ACHN (cell line): ENCODE measurements around the gene SLC22A4.

Experiments
- DNase-seq: peaks from one replicate; pipeline ENCODE4 v3.0.0-alpha.2; 2015
- in situ Hi-C: cut with HindIII; loops from 2 replicates; pipeline ENCODE4 v1.10.0; 2017; ENCODE audit warnings: low sequenced_read_pairs, low pct_ligation_motif_present, low pct_unique_long_range_greater_than_20kb

The SLC22A4 gene

GRCh38 chr5:132383984-132384383 is 89.8 kb downstream of the SLC22A4 start:
- no peak for DNase-seq
- in situ Hi-C loops = loop anchor here (25.0 kb wide), 1 partner anchor 103 kb away; the partner anchor contains the start of gene IRF1

DNA sequence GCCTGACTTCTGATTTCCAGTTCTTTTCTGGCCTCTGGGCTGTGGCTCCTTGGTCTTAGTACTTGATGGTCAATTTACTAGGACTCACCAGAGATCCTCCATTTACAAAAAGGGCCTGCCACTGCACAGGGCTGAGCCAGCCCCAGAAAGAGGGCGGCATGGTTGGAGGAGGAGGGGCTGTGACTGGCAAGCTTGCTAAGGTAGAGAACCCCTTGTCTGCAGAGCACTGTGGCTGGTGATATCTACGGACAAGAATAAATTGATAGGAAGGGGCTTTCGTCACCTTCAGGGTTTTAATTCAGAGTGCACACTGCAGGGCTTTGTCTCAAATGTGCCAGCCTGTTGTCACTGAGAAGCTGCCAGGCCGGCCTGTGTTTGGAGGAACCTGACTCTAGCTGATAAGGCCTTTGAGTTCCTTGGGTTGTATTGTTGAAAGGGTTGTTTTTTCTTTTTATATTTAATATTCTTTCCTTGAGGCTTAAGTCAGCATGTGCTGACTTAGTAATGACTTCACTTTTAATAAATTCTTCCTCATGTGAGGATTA is 90.4 kb downstream of the SLC22A4 start:
- in situ Hi-C loops = loop anchor here (25.0 kb wide), 1 partner anchor 103 kb away; the partner anchor contains the start of gene IRF1
- DNase-seq = no peak

DNA sequence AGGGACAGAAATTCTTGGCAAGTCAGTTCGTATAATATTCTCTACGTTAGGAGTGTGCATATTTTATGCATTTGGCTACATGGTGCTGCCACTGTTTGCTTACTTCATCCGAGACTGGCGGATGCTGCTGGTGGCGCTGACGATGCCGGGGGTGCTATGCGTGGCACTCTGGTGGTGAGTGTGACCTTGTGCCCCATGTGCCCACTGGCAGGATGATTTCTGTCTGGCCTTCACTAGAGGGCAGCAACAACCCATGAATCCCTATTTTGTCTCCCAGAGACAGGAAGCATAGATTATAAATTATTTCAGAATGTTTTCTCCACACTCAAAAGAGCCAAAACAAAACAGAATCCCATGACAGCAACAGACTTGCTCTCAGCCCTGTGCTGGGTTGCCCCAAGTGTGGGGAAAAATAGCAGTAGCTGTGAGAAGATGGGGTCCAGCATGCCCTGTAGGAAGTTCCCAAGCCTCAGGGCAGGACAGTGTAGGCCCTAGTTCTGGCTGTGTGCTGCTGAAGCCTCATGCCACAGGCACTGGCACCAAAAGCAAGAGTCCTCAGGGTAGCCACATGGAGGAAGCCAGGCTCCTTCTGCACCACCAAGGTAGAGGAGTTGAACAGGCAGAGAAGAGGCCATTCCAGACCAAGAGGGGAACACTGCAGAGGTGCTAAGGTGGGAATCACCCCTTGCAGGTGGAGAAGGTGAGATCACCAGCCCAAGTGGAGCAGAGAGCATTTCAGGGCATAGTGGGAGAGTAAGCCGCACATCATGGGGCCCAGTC is 91.3 kb downstream of the SLC22A4 start:
- peak; percentile 67 for DNase-seq
- in situ Hi-C loops = loop anchor here (25.0 kb wide), 1 partner anchor 102 kb away; the partner anchor contains the start of gene IRF1

- in situ Hi-C loops = loop anchor here (25.0 kb wide), 1 partner anchor 101 kb away; the partner anchor contains the start of gene IRF1
- DNase-seq = peak; percentile 78
Measured at GRCh38 chr5:132386644-132387286, 92.6 kb downstream of the SLC22A4 start.

DNA sequence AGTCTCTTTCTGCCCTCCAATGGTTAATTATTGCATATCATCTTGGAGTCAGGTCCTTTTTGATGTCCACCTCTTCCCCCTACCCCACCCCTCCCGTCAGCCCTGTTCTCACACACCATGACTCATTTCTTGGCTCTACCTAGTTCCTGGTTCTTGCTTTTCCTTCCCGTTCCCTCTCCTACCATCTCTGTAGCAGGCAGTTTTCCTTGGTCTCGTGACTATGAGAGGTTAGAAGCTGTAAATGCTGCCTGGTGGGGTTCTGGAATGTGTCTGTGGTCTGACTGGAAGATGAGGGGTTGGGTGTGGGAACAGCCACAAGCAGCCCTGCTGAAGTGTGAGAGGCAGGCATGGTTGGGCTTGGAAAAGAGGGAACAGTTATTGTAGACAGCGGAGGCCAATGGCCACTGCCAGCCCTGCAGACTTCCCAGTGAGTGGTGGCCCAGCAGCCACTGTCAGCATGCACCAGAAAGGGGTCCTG is 93.5 kb downstream of the SLC22A4 start:
- peak; percentile 96 for DNase-seq
- in situ Hi-C loops = loop anchor here (25.0 kb wide), 1 partner anchor 100 kb away; the partner anchor contains the start of gene IRF1

DNA sequence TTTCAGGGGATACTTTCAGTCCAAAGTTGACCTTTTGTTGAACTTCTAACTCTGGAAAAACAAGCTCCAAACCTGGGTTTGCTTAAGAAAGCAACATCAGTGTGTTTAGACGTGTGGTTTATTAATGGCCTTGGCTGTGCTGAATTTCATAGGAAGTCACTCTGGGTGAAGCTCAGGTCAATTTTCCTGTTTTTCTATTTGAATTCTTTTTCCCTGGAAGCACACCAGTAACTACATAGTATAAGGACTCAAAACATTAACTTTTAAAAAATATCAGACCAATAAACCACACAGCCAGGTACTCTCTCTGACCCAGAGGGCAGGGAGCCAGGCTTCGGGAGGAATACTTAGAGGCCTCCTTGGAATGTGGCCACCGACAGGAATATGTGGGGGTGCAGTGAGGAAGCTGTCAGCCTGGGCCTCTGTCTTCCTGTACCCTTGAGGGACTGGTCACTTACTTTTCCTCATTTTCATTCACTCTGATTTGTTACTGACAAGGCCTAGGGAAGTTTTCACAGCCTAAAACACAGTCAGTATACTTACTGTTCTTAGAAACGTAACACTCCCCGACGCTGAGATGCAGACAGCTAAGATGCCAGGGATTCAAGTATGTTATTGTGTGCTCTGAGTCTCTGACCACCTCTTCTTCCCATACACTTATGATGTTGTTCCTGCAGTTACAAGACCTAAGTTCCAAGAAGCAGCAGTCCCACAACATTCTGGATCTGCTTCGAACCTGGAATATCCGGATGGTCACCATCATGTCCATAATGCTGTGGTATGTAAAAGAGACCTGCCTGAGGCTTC is 94.3 kb downstream of the SLC22A4 start:
- in situ Hi-C loops = loop anchor here (25.0 kb wide), 1 partner anchor 99 kb away; the partner anchor contains the start of gene IRF1
- peak; percentile 65 for DNase-seq

DNA sequence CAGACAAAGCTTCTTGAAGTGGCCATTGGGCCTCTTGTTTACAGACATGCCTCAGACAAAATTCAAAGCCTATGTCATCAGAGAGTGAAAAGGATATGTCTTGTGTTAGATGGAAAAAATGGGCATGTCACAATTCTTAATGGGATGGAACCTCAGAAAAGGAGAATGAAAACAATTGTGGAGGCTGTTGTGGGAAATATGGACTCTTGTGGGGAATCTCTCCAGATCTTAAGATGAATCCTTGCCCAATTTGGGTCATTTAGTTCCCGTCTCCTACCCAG is 94.8 kb downstream of the SLC22A4 start:
- DNase-seq = no peak
- in situ Hi-C loops = loop anchor here (25.0 kb wide), 1 partner anchor 98 kb away; the partner anchor contains the start of gene IRF1

DNA sequence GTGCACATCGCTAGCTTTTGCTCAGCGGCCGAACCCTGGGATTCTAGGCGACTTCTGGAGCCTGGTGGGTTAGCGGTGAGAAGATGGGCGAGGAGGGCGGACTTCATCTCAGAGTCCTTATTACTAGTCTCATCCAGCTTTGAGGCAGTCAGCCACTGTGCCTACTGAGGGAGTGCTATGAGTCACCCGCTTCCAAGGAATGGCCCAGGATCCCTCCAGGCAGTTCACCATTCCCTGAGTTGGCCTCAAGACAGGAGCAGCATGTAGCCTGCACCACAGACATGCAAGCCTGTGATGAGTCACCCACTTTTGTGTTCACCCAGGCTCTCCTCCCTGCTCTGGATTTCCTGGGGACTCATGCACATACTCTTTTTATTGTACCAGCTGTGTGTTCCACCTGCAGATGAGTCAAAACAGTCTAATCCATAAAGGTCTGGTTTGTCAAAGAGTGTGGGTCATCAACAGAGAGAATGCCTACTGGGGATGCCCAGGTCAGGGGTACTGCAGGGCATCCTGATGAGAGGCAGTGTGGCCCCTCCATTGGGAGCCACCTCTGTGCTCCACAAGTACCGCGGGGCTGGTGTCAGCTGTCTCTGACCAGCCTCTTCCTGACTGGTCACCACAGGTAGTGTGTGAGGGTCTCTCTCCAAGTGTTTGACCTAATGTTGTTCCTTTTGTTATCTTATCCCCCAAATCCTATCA is 95.5 kb downstream of the SLC22A4 start:
- in situ Hi-C loops = loop anchor here (25.0 kb wide), 1 partner anchor 98 kb away; the partner anchor contains the start of gene IRF1
- peak; percentile 99 for DNase-seq

DNA sequence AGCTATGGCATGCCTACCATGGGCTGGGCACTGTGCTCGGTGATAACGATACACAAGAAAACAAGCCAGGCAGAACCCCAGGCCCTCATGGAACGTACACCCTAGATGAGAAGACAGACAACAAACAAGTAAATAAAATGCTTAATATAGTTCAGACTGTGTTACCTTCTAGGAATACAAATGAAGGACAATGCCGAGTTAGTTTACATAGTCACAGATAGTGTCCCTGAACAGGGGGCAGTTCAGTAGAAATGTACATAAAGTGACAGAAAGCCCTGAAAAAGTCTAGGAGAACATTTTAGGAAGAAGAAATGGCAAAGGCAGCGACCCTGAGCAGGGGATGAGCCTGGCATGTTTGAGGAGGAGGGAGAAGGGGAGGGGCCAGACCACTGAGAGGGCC is 97.1 kb downstream of the SLC22A4 start:
- no peak for DNase-seq
- in situ Hi-C loops = loop anchor here (25.0 kb wide), 1 partner anchor 96 kb away; the partner anchor contains the start of gene IRF1

DNA sequence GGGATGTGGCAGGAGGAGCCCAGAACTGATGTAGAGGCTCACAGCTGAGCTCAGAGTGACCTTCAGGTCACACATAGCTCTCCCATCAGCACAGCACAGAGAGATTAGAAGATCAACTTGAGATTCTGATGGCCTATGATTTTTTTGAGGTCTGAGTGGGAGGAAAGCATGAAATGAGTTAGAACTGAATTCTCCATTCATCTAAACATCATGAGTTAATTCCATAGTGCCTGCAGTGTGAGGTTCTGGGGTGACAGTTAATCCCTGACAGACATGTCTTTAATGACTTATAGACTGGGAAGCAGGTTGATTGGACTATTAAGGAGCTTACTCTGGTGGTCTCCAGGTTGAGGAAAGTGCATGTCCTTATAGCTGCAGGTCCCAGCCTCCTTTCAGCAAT is 97.7 kb downstream of the SLC22A4 start:
- DNase-seq = no peak
- in situ Hi-C loops = loop anchor here (25.0 kb wide), 1 partner anchor 95 kb away; the partner anchor contains the start of gene IRF1

DNA sequence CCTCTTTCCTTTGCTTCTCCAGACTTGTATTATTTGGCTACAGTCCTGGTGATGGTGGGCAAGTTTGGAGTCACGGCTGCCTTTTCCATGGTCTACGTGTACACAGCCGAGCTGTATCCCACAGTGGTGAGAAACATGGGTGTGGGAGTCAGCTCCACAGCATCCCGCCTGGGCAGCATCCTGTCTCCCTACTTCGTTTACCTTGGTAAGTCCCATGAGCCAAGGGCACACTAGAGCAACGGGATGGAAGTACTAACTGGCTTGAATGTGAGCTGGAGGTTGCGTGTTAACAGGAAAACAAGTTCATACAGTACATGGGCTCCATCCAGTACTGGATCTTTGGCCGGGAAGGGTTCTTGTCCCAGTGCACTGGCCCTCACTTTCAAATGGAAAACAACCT is 98.2 kb downstream of the SLC22A4 start:
- no peak for DNase-seq
- in situ Hi-C loops = loop anchor here (25.0 kb wide), 1 partner anchor 95 kb away; the partner anchor contains the start of gene IRF1

DNA sequence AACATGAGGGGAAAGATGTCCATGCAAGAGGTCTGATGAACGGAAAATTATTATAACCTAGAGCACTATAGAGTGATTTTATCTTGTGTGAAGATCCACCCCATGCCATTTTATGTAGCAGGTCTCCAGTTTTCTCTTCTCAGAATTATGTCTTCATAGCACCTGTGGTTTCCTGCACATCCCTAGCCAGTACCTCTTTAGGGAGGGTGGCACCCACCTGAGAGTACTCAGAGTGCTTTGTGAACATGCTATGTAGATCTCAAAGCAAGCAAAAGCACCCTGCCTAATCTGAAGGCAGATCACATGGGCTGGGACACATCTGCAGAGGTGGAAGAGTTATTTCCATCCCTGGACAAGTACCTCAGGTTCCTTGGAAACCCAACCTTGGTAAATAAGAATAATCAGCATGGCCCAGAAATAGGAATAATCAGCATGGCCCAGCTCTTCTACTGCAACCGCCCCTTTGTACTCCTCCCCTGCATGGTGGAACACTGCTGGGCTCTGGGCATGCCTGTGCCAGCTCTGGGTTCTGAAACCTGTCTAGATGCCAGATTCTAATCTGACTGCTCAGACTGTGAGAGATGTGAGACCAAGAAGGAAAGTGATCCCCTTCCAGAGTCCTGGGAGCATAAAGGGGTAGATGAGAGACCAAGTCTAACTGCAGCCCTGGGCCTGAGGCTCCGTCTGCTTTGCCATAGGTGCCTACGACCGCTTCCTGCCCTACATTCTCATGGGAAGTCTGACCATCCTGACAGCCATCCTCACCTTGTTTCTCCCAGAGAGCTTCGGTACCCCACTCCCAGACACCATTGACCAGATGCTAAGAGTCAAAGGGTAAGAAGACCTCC is 99.0 kb downstream of the SLC22A4 start:
- no peak for DNase-seq
- in situ Hi-C loops = loop anchor here (25.0 kb wide), 1 partner anchor 94 kb away; the partner anchor contains the start of gene IRF1
